Epithelial cell of esophagus (primary cell): ENCODE data around the gene FILIP1L.

ENCODE experiments used
- DNase-seq: peaks from one replicate; pipeline ENCODE4 v3.0.0; 2010; ENCODE audit warnings: low read depth
- H3K4me3 ChIP-seq: 2 replicates; pipeline ENCODE4 v1.5.1; 2011; ENCODE audit warnings: mild to moderate bottlenecking, low read length, control low read depth
- CTCF ChIP-seq: IDR thresholded peaks from 2 replicates; pipeline ENCODE4 v1.5.1; 2011; ENCODE audit warnings: low read depth, mild to moderate bottlenecking, low read length, control low read depth, inconsistent platforms; ENCODE audit not compliant: insufficient read depth; ENCODE audit errors: missing control alignments

The FILIP1L gene

DNA sequence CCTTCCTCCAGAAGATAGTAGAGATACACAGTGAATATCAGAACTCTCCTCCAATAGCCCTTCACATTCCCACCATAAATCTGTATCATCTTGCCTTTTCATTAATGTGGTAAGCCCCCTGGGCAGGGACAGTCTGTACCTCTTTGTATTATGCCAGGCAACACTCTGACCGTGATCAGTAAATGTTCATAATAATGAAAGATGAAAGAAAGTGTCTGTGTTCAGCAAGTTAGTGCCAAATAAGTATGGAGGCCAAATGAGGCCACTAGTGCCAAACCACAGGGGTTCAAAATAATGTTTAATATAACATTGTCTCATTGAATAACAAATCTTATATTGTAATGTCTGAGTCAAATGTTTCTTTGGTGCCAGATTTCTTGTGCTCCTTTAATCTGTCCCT is 192.3 kb downstream of the FILIP1L start:
- no peak for TF ChIP-seq CTCF
- no peak for DNase-seq
- no peak overlapping the region for H3K4me3 ChIP-seq

- no peak overlapping the region for H3K4me3 ChIP-seq
- no peak for DNase-seq
- no peak for TF ChIP-seq CTCF
Measured at GRCh38 chr3:99921377-99921695, 193.0 kb downstream of the FILIP1L start.

DNA sequence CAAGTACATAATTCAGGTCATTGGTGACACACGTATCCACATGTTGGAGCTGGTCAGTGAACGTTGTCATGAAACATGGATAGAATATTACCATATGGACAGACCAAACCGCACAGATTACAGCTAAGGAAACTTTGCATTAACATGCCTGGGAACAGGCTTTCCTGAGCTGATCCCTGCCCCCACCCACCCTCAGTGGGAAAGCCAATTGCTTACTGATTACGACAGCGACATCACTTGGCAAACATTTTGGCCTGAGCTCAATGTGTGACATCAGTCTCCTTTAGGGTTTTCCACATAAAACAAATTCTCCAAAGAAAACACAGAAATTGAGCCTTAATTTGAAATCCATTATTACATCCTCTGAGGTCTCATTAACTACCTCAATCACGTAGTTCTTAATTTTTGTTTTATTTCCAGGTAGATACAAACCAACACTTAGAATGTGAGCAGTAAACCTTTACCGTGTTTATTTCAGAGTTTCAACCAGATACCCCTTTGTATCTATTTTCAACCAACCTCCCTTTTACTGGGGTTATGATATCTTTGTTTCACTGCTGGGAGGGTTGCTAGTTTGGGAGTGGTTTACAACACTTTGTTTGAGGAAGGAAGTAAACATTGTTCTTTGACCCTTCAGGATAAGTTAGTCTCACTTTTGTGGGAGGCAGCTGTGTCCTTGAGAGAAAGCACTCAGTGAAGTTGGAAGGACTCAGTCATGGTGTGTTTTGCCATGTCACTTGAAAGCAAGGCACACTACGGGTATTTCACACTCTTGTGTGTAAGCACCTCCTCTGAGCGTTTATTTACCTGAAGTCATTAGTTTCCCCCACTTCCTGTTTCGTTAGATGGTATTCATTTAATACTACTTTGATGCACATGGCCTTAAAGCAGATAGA is 193.6 kb downstream of the FILIP1L start:
- TF ChIP-seq CTCF: no peak
- DNase-seq: peak; percentile 87
- H3K4me3 ChIP-seq: no peak overlapping the region

DNA sequence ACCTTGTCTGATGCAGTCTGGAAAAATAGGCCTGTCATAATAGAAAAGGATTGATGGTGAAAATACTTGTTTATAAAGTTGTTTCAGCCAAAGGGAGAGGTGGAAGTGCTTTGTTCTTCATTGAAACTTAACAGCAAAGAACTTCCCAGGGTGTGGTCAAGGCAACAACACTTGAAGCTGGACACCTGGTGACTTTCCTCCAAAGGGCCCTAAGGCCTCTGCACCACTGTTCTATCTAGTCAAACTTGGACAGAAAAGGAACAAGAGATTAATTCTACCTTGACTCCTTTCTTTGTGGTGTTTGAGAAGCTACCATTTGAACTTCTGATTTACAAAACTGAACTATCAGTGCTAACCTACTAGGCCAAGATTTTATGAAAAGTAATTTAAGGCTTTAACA is 194.6 kb downstream of the FILIP1L start:
- no peak for DNase-seq
- no peak overlapping the region for H3K4me3 ChIP-seq
- TF ChIP-seq CTCF: no peak

DNA sequence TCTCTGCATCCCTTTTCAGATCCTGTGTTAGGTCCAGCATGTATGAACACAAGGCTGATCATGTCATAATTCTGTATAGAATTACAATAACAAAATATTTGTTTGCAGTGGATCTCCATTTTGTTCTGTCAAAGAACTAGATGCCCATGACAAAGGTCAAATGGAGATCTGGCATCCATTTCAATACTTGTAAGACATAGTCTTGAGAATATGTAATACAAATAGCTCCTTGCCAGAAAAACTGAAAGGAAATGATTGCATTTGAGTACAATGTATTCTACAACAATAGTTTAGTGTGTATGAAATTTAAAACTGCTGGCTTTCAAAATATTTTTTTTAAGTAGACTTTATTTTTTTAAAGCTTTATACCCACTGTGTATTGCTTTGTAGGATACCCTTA is 195.6 kb downstream of the FILIP1L start:
- DNase-seq: no peak
- H3K4me3 ChIP-seq: no peak overlapping the region
- TF ChIP-seq CTCF: no peak

- H3K4me3 ChIP-seq: no peak overlapping the region
- DNase-seq: no peak
- no peak for TF ChIP-seq CTCF
Measured at GRCh38 chr3:99915906-99916432, 198.3 kb downstream of the FILIP1L start.

- no peak for DNase-seq
- no peak overlapping the region for H3K4me3 ChIP-seq
- TF ChIP-seq CTCF: no peak
Measured at GRCh38 chr3:99911433-99911832, 202.9 kb downstream of the FILIP1L start.
